ENCODE measurements around the gene DUSP1. TPM values are rescaled to one million over a fixed set of nuclear protein-coding genes. Genes with fewer than 3 reads are reported as not detected.

Gene DUSP1
- total and polyA plus RNA-seq, 2 of the 13 experiments (the other 11 are each of a cell fraction or from before 2014, with no cell fraction given): 27.1 to 55.5 TPM

DNA sequence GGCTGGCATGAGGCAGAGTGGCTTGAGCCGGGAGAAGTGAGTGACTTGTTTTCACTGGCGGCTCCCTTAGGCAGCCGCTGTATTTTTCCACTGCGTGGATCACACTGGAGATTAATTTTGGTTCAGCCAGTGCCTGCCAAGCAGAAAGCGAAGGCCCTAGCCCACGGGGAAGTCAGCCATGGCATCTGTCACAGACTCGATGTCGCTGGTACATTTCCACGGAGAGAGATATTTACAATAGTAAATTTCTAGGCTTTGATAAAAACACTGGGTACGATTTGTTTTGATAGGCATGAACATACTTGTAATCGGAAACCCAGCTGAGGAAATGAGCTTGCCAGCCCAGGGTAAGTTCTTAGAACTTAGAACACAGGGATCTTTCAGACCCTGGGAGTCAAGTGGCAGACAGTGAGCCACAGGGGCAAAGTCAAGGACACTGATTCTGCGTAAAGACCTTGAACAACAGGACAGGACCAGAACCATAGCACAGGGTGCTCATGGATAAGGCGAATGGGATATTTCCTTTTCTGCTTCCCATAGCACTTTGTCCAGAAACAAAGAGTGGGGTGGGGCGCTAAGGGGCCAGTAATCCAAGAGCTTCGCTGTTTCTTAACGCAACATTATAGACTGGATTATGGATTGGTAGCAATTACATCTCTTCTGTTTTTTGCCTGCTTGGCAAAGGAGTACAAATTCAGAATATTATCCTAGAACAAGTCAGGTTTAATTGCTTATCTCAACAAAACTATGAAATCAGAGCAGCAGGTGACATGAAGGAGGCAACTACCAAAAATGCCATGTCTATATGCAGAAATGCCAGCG lies 4.5 kb downstream of the DUSP1 start (continued):
- TF ChIP-seq, protein P1, sequence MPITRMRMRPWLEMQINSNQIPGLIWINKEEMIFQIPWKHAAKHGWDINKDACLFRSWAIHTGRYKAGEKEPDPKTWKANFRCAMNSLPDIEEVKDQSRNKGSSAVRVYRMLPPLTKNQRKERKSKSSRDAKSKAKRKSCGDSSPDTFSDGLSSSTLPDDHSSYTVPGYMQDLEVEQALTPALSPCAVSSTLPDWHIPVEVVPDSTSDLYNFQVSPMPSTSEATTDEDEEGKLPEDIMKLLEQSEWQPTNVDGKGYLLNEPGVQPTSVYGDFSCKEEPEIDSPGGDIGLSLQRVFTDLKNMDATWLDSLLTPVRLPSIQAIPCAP (CRISPR knock-in tag; IDR thresholded peaks at IDR 0.05; ENCODE audit: low read depth): no peak
- TF ChIP-seq ZBTB7B (CRISPR knock-in tag; IDR thresholded peaks at IDR 0.05) (peak; percentile 57; the same call in 1 of the 2 replicates), HDAC1 (CRISPR knock-in tag; IDR thresholded peaks at IDR 0.05) (peak; percentile 44), TEAD3 (CRISPR knock-in tag; optimal IDR thresholded peaks at IDR 0.05; ENCODE audit: borderline replicate concordance) (peak; percentile 35), PAF1 (CRISPR knock-in tag; IDR thresholded peaks at IDR 0.05) (peak; percentile 93; the same call in 1 of the 2 replicates), ZNF556 (CRISPR knock-in tag; IDR thresholded peaks at IDR 0.05; ENCODE audit: borderline replicate concordance) (peak; percentile 30; the same call in 1 of the 2 replicates), ZNF670 (CRISPR knock-in tag; IDR thresholded peaks at IDR 0.05; ENCODE audit: borderline replicate concordance) (0 out of 2 replicates have a peak, but pooled peaks have one; percentile 1), ZSCAN9 (CRISPR knock-in tag; IDR thresholded peaks at IDR 0.05; ENCODE audit: borderline replicate concordance) (peak; percentile 59; the same call in 1 of the 2 replicates), MIER3 (CRISPR knock-in tag; IDR thresholded peaks at IDR 0.05; ENCODE audit: borderline replicate concordance) (peak; percentile 54; the same call in 1 of the 2 replicates), KLF15 (CRISPR knock-in tag; IDR thresholded peaks at IDR 0.05; ENCODE audit: borderline replicate concordance) (no peak), PHF5A (CRISPR knock-in tag; IDR thresholded peaks at IDR 0.05; ENCODE audit: low read depth, unreplicated experiment) (no peak), TBL1XR1 (IDR thresholded peaks at IDR 0.05; ENCODE audit: borderline replicate concordance, low read length, partially characterized antibody) (peak; percentile 94), SKI (IDR thresholded peaks at IDR 0.05; ENCODE audit: partially characterized antibody) (peak; percentile 96), POLR2AphosphoS5 (IDR thresholded peaks at IDR 0.05; ENCODE audit: low read depth, low read length) (peak; percentile 69), FOXK2 (IDR thresholded peaks at IDR 0.05) (no peak), ZC3H13 (CRISPR knock-in tag; IDR thresholded peaks at IDR 0.05) (peak; percentile 75), SPEN (CRISPR knock-in tag; IDR thresholded peaks at IDR 0.05; ENCODE audit: low read depth) (peak; percentile 65; the same call in 1 of the 2 replicates)
- TF ChIP-seq, protein P2, sequence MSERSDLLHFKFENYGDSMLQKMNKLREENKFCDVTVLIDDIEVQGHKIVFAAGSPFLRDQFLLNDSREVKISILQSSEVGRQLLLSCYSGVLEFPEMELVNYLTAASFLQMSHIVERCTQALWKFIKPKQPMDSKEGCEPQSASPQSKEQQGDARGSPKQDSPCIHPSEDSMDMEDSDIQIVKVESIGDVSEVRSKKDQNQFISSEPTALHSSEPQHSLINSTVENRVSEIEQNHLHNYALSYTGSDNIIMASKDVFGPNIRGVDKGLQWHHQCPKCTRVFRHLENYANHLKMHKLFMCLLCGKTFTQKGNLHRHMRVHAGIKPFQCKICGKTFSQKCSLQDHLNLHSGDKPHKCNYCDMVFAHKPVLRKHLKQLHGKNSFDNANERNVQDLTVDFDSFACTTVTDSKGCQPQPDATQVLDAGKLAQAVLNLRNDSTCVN (CRISPR knock-in tag; IDR thresholded peaks at IDR 0.05; ENCODE audit: borderline replicate concordance): 0 out of 2 replicates have a peak, but pooled peaks have one; percentile 26
- TF ChIP-seq, protein P3, sequence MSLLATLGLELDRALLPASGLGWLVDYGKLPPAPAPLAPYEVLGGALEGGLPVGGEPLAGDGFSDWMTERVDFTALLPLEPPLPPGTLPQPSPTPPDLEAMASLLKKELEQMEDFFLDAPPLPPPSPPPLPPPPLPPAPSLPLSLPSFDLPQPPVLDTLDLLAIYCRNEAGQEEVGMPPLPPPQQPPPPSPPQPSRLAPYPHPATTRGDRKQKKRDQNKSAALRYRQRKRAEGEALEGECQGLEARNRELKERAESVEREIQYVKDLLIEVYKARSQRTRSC (CRISPR knock-in tag; IDR thresholded peaks at IDR 0.05; ENCODE audit: low read depth): no peak
- TF ChIP-seq, protein P4, sequence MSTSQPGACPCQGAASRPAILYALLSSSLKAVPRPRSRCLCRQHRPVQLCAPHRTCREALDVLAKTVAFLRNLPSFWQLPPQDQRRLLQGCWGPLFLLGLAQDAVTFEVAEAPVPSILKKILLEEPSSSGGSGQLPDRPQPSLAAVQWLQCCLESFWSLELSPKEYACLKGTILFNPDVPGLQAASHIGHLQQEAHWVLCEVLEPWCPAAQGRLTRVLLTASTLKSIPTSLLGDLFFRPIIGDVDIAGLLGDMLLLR (CRISPR knock-in tag; IDR thresholded peaks at IDR 0.05): no peak
- TF ChIP-seq, protein P5, sequence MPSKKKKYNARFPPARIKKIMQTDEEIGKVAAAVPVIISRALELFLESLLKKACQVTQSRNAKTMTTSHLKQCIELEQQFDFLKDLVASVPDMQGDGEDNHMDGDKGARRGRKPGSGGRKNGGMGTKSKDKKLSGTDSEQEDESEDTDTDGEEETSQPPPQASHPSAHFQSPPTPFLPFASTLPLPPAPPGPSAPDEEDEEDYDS (CRISPR knock-in tag; IDR thresholded peaks at IDR 0.05): peak; percentile 38; the same call in 1 of the 2 replicates
- TF ChIP-seq, protein P6, sequence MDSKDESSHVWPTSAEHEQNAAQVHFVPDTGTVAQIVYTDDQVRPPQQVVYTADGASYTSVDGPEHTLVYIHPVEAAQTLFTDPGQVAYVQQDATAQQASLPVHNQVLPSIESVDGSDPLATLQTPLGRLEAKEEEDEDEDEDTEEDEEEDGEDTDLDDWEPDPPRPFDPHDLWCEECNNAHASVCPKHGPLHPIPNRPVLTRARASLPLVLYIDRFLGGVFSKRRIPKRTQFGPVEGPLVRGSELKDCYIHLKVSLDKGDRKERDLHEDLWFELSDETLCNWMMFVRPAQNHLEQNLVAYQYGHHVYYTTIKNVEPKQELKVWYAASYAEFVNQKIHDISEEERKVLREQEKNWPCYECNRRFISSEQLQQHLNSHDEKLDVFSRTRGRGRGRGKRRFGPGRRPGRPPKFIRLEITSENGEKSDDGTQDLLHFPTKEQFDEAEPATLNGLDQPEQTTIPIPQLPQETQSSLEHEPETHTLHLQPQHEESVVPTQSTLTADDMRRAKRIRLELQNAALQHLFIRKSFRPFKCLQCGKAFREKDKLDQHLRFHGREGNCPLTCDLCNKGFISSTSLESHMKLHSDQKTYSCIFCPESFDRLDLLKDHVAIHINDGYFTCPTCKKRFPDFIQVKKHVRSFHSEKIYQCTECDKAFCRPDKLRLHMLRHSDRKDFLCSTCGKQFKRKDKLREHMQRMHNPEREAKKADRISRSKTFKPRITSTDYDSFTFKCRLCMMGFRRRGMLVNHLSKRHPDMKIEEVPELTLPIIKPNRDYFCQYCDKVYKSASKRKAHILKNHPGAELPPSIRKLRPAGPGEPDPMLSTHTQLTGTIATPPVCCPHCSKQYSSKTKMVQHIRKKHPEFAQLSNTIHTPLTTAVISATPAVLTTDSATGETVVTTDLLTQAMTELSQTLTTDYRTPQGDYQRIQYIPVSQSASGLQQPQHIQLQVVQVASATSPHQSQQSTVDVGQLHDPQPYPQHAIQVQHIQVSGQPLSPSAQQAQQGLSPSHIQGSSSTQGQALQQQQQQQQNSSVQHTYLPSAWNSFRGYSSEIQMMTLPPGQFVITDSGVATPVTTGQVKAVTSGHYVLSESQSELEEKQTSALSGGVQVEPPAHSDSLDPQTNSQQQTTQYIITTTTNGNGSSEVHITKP (CRISPR knock-in tag; IDR thresholded peaks at IDR 0.05; ENCODE audit: low read depth): 0 out of 2 replicates have a peak, but pooled peaks have one; percentile 29
